MG63 (cell line): ENCODE measurements around the gene NCAPH2. TPM values are rescaled to one million over a fixed set of nuclear protein-coding genes. Genes with fewer than 3 reads are reported as not detected.

Experiments
- DNase-seq: peaks from one replicate; pipeline ENCODE4 v3.0.0-alpha.2; 2020
- H3K27me3 ChIP-seq: fragments of 250-450 bp; sonication (Bioruptor Pico); 2 replicates; pipeline ENCODE4 v1.5.1; 2020; ENCODE audit warnings: mild to moderate bottlenecking, moderate library complexity
- H3K36me3 ChIP-seq: fragments of 250-450 bp; sonication (Bioruptor Pico); 2 replicates; pipeline ENCODE4 v1.5.1; 2020; ENCODE audit warnings: mild to moderate bottlenecking, moderate library complexity
- H3K4me3 ChIP-seq: fragments of 250-450 bp; sonication (Bioruptor Pico); 2 replicates; pipeline ENCODE4 v1.5.1; 2020; ENCODE audit warnings: mild to moderate bottlenecking, moderate library complexity
- H3K9me3 ChIP-seq: fragments of 250-450 bp; sonication (Bioruptor Pico); 2 replicates; pipeline ENCODE4 v1.5.1; 2020; ENCODE audit warnings: mild to moderate bottlenecking, moderate library complexity
- total RNA-seq: library from RNA; depleted of rRNA; stranded (reverse); fragments of >200 nt; shearing (Covaris generic); gene quantifications from 2 replicates; pipeline ENCODE4 v1.2.3, GENCODE V29; 2014; ENCODE audit warnings: low replicate concordance

The NCAPH2 gene
- total RNA-seq, 1 experiment from 2014 or later, result 102 TPM

- no peak for DNase-seq
- no peak within 1 kb of the TSS for H3K4me3 ChIP-seq
- H3K9me3 ChIP-seq, result no peaks in the 10 kb centered on the region
- H3K36me3 ChIP-seq, result no peaks in the 10 kb centered on the region
- no peaks in the 10 kb centered on the region for H3K27me3 ChIP-seq
Measured at GRCh38 chr22:50545522-50546325, 37.7 kb downstream of the NCAPH2 start, which contains the start of gene KLHDC7B. Gene KLHDC7B, plus strand, starts transcription at chr22:50545899. Its CDS starts 345 bp downstream, at chr22:50546244.

DNA sequence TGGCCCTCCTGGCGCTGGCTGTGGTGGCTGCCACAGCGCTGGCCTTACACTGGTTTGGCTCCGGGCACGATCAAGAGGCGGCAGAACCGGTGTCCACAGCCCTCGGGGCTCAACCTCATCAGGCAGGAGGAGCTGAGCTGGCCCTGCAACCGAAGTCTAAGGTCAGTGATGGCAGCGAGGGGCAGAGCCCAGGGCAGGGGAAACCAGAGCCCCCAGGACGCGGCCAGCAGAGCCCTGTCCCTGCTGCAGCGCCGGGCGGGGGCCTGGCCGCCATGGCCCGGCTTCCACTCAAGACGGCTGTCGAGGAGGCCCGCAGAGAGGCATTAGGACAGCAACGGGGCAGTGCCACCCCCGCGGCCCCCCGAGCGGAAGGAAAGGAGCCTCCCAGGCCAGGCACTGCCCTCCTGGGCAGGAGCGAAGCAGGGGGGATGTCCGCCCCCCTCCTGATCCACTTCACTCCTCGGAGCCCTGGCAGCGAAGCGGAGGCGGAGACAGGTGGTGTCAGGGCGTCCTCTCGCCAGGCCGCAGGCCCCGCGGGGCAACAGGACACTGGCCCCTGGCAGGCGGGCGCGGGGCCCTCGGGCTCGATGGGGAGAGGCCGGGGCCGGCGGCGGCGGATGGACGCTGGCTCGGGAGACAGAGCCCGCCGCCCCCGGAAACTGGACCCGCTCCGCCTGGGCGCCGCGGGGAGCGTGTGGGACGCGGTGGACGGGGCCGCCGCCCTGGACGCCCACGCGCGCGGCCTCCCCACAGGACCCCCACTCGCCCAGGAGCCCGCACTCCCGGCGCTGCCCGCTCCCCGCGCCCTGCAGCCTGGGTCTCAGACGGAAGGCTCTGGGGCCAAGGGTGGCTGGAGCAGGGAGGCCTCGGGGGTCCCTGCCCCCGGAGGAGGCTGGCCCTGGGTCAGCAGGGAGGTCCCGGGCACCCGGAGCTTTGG, 38.6 kb downstream of the NCAPH2 start:
- Histone ChIP-seq H3K27me3 (no peaks in the 10 kb centered on the region), H3K9me3 (no peaks in the 10 kb centered on the region), H3K36me3 (no peaks in the 10 kb centered on the region), H3K4me3 (no peak overlapping the region)
- DNase-seq, result no peak

- DNase-seq, result no peak
- Histone ChIP-seq H3K9me3 (no peaks in the 10 kb centered on the region), H3K27me3 (no peaks in the 10 kb centered on the region), H3K36me3 (no peaks in the 10 kb centered on the region), H3K4me3 (no peak overlapping the region)
Measured at GRCh38 chr22:50547263-50547985, 39.4 kb downstream of the NCAPH2 start.

DNA sequence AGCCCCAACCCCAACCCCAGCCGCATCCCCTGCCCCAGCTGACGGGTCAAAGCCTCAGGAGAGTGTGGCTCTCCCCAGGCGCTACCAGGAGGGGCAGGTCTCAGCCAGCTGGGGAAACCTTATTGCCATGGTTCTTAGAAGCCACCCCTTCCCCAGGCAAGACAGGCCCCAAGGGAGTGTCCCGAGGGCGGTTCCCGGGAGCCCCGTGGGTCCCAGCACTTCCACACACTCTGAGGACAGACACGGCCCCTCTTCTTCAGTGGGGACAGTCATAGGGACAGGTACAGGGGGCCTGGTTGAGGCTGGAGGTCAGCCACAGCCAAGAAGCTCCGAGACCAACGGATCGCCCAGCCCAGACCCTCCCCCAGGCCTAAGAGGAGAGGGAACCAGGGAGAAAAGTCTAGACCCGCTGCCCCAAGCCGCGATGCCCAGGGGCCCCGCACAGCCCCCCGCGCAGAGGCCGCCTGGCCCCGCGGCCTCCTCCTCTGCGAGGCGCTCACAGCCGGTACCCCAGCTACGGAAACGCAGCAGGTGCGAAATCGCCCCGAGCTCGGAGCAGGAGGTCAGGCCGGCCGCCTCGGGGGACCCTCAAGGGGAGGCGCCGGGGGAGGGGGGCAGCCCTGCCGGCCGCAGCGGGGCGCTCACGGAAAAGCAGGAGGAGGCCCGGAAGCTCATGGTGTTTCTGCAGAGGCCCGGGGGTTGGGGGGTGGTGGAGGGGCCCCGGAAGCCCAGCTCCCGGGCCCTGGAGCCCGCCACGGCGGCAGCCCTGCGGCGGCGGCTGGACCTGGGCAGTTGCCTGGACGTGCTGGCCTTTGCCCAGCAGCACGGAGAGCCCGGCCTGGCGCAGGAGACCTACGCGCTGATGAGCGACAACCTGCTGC, 40.3 kb downstream of the NCAPH2 start:
- H3K4me3 ChIP-seq, result no peak overlapping the region
- H3K36me3 ChIP-seq, result no peaks in the 10 kb centered on the region
- H3K27me3 ChIP-seq, result no peaks in the 10 kb centered on the region
- DNase-seq, result no peak
- no peaks in the 10 kb centered on the region for H3K9me3 ChIP-seq

DNA sequence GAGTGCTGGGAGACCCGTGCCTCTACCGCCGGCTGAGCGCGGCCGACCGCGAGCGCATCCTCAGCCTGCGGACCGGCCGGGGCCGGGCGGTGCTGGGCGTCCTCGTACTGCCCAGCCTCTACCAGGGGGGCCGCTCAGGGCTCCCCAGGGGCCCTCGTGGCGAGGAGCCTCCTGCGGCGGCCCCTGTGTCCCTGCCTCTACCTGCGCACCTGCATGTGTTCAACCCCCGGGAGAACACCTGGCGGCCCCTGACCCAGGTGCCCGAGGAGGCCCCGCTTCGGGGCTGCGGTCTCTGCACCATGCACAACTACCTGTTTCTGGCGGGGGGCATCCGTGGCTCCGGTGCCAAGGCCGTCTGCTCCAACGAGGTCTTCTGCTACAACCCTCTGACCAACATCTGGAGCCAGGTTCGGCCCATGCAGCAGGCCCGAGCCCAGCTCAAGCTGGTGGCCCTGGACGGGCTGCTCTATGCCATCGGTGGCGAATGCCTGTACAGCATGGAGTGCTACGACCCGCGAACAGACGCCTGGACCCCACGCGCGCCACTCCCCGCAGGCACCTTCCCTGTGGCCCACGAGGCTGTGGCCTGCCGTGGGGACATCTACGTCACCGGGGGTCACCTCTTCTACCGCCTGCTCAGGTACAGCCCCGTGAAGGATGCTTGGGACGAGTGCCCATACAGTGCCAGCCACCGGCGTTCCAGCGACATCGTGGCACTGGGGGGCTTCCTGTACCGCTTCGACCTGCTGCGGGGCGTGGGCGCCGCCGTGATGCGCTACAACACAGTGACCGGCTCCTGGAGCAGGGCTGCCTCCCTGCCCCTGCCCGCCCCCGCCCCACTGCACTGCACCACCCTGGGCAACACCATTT, 41.1 kb downstream of the NCAPH2 start:
- no peaks in the 10 kb centered on the region for H3K27me3 ChIP-seq
- H3K9me3 ChIP-seq, result no peaks in the 10 kb centered on the region
- H3K36me3 ChIP-seq, result no peaks in the 10 kb centered on the region
- DNase-seq, result no peak
- H3K4me3 ChIP-seq, result no peak overlapping the region

GRCh38 chr22:50550395-50550794, 42.4 kb downstream of the NCAPH2 start:
- DNase-seq, result no peak

GRCh38 chr22:50551160-50551752, 43.2 kb downstream of the NCAPH2 start:
- H3K9me3 ChIP-seq, result no peaks in the 10 kb centered on the region
- no peak for DNase-seq
- H3K36me3 ChIP-seq, result no peaks in the 10 kb centered on the region
- H3K4me3 ChIP-seq, result no peak overlapping the region
- H3K27me3 ChIP-seq, result no peaks in the 10 kb centered on the region

More at GRCh38 chr22:50550395-50550794, 42.4 kb downstream of the NCAPH2 start:
- H3K36me3 ChIP-seq, result no peaks in the 10 kb centered on the region
- H3K9me3 ChIP-seq, result no peaks in the 10 kb centered on the region
- no peaks in the 10 kb centered on the region for H3K27me3 ChIP-seq
- H3K4me3 ChIP-seq, result no peak overlapping the region

GRCh38 chr22:50553310-50553709, 45.3 kb downstream of the NCAPH2 start:
- no peak for DNase-seq
- no peaks in the 10 kb centered on the region for H3K27me3 ChIP-seq

GRCh38 chr22:50556703-50557102, 48.7 kb downstream of the NCAPH2 start:
- H3K36me3 ChIP-seq, result no peaks in the 10 kb centered on the region
- no peaks in the 10 kb centered on the region for H3K9me3 ChIP-seq
- H3K27me3 ChIP-seq, result no peaks in the 10 kb centered on the region
- DNase-seq, result no peak
- no peak overlapping the region for H3K4me3 ChIP-seq

More at GRCh38 chr22:50553310-50553709, 45.3 kb downstream of the NCAPH2 start:
- Histone ChIP-seq H3K9me3 (no peaks in the 10 kb centered on the region), H3K36me3 (no peaks in the 10 kb centered on the region), H3K4me3 (no peak overlapping the region)

DNA sequence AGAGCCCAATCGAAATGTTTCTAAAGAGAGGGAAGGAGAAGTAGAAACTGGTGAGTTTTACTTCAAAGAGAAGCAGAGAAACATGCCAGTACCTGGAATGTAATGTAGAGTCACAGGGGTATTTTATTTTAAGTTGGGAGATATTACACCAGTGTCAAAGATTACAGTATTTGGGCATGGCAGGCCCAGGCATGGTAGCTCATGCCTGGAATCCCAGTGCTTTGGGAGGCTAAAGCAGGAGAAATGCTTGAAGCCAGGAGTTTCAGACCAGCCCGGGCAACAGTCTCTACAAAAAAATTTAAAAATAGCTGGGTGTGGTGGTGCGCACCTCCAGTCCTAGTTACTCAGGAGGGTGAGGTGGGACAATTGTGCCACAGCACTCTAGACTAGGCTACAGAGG, 52.0 kb downstream of the NCAPH2 start:
- Histone ChIP-seq H3K4me3 (no peak overlapping the region), H3K36me3 (no peaks in the 10 kb centered on the region), H3K27me3 (no peaks in the 10 kb centered on the region), H3K9me3 (no peaks in the 10 kb centered on the region)
- DNase-seq, result no peak

- Histone ChIP-seq H3K36me3 (no peaks in the 10 kb centered on the region), H3K9me3 (no peaks in the 10 kb centered on the region), H3K27me3 (no peaks in the 10 kb centered on the region), H3K4me3 (no peak overlapping the region)
- DNase-seq, result no peak
Measured at GRCh38 chr22:50561401-50562358, 53.7 kb downstream of the NCAPH2 start.

GRCh38 chr22:50562523-50563412, 54.7 kb downstream of the NCAPH2 start, which contains the start of gene SYCE3:
Gene SYCE3, minus strand, starts transcription at chr22:50562919. Its CDS starts 6,514 bp downstream, at chr22:50556405.
- Histone ChIP-seq H3K27me3 (no peaks in the 10 kb centered on the region), H3K4me3 (peak within 1 kb of the TSS; percentile 59), H3K36me3 (no peaks in the 10 kb centered on the region), H3K9me3 (no peaks in the 10 kb centered on the region)
- peak; percentile 91 for DNase-seq
